ENCODE data around the gene TAF1C. TPM values are rescaled to one million over a fixed set of nuclear protein-coding genes. Genes with fewer than 3 reads are reported as not detected.

TAF1C gene
- total RNA-seq, 3 donors from 2014 or later: 29.5 to 52.7 (median 39.0) TPM

- Histone ChIP-seq H3K27ac (no peak overlapping the region), H3K4me1 (no peaks in the 10 kb centered on the region), H3K4me3 (no peak overlapping the region), H3K27me3 (no peaks in the 10 kb centered on the region), H3K36me3 (no peaks in the 10 kb centered on the region), H3K9me3 (no peaks in the 10 kb centered on the region)
- intact Hi-C loops (cut with DNase I; ENCODE audit: low total_unique reads): no loop called here
- TF ChIP-seq POLR2AphosphoS5 (IDR thresholded peaks at IDR 0.05) (no peak), CTCF (IDR thresholded peaks at IDR 0.05) (no peak), POLR2A (IDR thresholded peaks at IDR 0.05) (no peak)
- DNase-seq (ENCODE audit: low spot score in 2 of 2): no peak
Measured at GRCh38 chr16:84232060-84232459, 45.2 kb upstream of the TAF1C start.

- no peak for DNase-seq (ENCODE audit: low spot score in 2 of 2)
- TF ChIP-seq POLR2A (IDR thresholded peaks at IDR 0.05) (no peak), POLR2AphosphoS5 (IDR thresholded peaks at IDR 0.05) (no peak), CTCF (IDR thresholded peaks at IDR 0.05) (no peak)
- H3K36me3 ChIP-seq: no peaks in the 10 kb centered on the region
Measured at GRCh38 chr16:84229471-84229870, 42.6 kb upstream of the TAF1C start.

GRCh38 chr16:84228256-84228838, 41.5 kb upstream of the TAF1C start:
- intact Hi-C loops (cut with DNase I; ENCODE audit: low total_unique reads): no loop called here

More at GRCh38 chr16:84229471-84229870, 42.6 kb upstream of the TAF1C start:
- peak overlapping the region in 1 of 2 donors; percentile 19 for H3K27ac ChIP-seq
- H3K4me1 ChIP-seq: no peaks in the 10 kb centered on the region
- intact Hi-C loops (cut with DNase I; ENCODE audit: low total_unique reads): no loop called here
- no peak overlapping the region for H3K4me3 ChIP-seq
- H3K27me3 ChIP-seq: no peaks in the 10 kb centered on the region
- H3K9me3 ChIP-seq: no peaks in the 10 kb centered on the region

GRCh38 chr16:84227548-84227947, 40.7 kb upstream of the TAF1C start:
- TF ChIP-seq POLR2A (IDR thresholded peaks at IDR 0.05): no peak
- no peak for TF ChIP-seq POLR2AphosphoS5 (IDR thresholded peaks at IDR 0.05)
- TF ChIP-seq CTCF (IDR thresholded peaks at IDR 0.05): no peak
- no peaks in the 10 kb centered on the region for H3K4me1 ChIP-seq
- no peaks in the 10 kb centered on the region for H3K9me3 ChIP-seq
- no peak for DNase-seq (ENCODE audit: low spot score in 2 of 2)
- H3K27me3 ChIP-seq: no peaks in the 10 kb centered on the region
- H3K36me3 ChIP-seq: no peaks in the 10 kb centered on the region
- H3K4me3 ChIP-seq: no peak overlapping the region
- intact Hi-C loops (cut with DNase I; ENCODE audit: low total_unique reads): no loop called here
- H3K27ac ChIP-seq: no peak overlapping the region

More at GRCh38 chr16:84228256-84228838, 41.5 kb upstream of the TAF1C start:
- TF ChIP-seq POLR2AphosphoS5 (IDR thresholded peaks at IDR 0.05) (no peak), CTCF (IDR thresholded peaks at IDR 0.05) (no peak)
- Histone ChIP-seq H3K9me3 (no peaks in the 10 kb centered on the region), H3K27ac (peak overlapping the region; percentile 7 to 69), H3K36me3 (no peaks in the 10 kb centered on the region), H3K27me3 (no peaks in the 10 kb centered on the region), H3K4me1 (no peaks in the 10 kb centered on the region), H3K4me3 (peak overlapping the region in 1 of 3 donors; percentile 47)
- DNase-seq (ENCODE audit: low spot score in 2 of 2): peak in 1 of 2 donors; percentile 27

- Histone ChIP-seq H3K9me3 (no peaks in the 10 kb centered on the region), H3K36me3 (no peaks in the 10 kb centered on the region), H3K27ac (no peak overlapping the region), H3K4me1 (no peaks in the 10 kb centered on the region), H3K4me3 (no peak overlapping the region), H3K27me3 (no peaks in the 10 kb centered on the region)
- TF ChIP-seq CTCF (IDR thresholded peaks at IDR 0.05) (no peak), POLR2A (IDR thresholded peaks at IDR 0.05) (no peak), POLR2AphosphoS5 (IDR thresholded peaks at IDR 0.05) (no peak)
- no peak for DNase-seq (ENCODE audit: low spot score in 2 of 2)
- intact Hi-C loops (cut with DNase I; ENCODE audit: low total_unique reads): no loop called here
Measured at GRCh38 chr16:84226026-84226425, 39.2 kb upstream of the TAF1C start.
